Nephron (organoid): ENCODE data around the gene ENO2.

Experiments
- H3K27ac Mint-ChIP-seq, 3 experiments: 2 replicates each; pipeline ENCODE4 v1.8.0; 2020; ENCODE audit warnings: mixed read lengths in 3 of 3, mild to moderate bottlenecking in 2 of 3, moderate library complexity in 1 of 3
- H3K27me3 Mint-ChIP-seq: 2 replicates; pipeline ENCODE4 v1.8.0; 2021; ENCODE audit warnings: low read depth, mild to moderate bottlenecking, moderate library complexity, mixed read lengths
- H3K36me3 Mint-ChIP-seq: 2 replicates; pipeline ENCODE4 v1.8.0; 2020; ENCODE audit warnings: low read depth, mixed read lengths
- H3K4me1 Mint-ChIP-seq: 2 replicates; pipeline ENCODE4 v1.8.0; 2020; ENCODE audit warnings: mixed read lengths
- H3K4me3 Mint-ChIP-seq, 3 experiments: 2 replicates each; pipeline ENCODE4 v1.8.0; 2020; ENCODE audit warnings: mild to moderate bottlenecking in 3 of 3, mixed read lengths in 3 of 3, moderate library complexity in 2 of 3
- H3K9me3 Mint-ChIP-seq: 2 replicates; pipeline ENCODE4 v1.8.0; 2020; ENCODE audit warnings: mixed read lengths
- CTCF ChIP-seq, 3 experiments: fragments of 200-600 bp; sonication (generic); IDR thresholded peaks; one replicate each; pipeline ENCODE4 v1.5.0; 2021; ENCODE audit warnings: antibody characterized with exemption in 3 of 3; ENCODE audit not compliant: unreplicated experiment in 3 of 3

The ENO2 gene

DNA sequence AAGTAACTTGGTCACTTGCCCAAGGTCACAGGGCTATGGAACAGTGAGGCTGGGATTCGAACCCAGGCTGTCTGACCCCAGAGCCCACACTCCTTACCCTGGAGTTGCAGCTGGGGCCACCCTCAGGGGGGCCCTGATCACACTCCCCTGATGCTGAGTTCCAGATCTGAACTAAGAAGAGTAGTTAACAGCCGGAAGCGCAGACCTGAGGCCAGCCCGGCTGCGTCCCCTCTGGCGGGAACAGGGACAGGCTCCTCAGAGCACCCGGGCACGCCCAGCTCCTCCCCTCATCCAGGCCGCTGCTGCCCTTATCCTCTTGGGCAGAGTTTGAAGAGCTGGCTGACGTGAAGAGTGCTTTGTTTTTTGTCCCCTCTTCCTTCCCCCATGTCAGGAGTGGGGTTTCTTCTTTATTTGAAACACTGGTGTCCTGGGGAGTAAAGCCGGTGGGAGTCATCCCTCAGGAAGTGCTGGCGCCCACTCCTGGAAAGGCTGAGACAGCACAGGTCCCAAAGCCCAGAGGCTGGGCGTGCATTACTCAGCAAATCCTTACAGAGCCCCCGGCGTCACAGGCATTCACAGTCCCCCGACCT is 47.4 kb downstream of the ENO2 start:
- Mint-ChIP-seq H3K27ac (peak overlapping the region; percentile 90 to 97 (median 93)), H3K9me3 (no peaks in the 10 kb centered on the region), H3K27me3 (no peaks in the 10 kb centered on the region), H3K4me1 (peaks cover 31% of the 10 kb centered on the region), H3K36me3 (peaks cover 14% of the 10 kb centered on the region), H3K4me3 (peak overlapping the region; percentile 55 to 77 (median 70))
- TF ChIP-seq CTCF (IDR thresholded peaks at IDR 0.05; ENCODE audit: unreplicated experiment in 3 of 3) = peak; percentile 47 to 66 (median 59)

DNA sequence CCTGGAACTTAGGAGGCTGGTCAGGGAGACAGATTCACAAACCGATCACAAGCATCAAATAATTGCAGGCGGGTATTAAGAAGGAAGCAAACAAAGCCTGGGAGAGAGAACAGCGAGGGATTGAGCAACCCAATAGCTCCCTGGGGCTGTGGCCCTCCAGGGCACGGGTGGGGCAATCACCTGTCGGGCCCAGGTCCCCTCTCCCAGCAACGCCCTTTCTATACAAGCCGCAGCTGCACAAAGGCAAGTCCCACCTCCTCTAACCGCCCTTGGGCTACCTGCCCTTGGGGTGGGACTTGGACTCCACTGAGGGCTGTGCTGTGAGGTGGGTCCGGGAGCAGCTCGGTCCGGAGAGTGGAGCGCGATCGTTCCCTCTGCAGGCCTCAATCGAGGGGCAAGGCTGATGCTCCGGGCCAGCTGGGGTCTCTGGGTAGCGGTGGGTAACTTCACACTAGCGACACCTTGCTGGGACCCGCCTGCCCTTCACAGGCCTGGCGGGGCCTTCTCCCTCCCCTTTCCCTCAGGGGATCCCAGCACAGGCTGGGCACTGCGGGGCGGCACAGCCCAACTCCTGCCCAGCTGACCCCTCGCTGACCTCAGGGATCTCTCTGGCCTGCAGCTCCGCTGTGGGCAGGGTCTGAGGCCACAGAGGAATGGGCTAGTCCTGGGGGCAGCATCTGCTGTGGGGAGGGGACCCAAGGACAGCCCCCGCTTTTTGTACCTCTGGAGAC is 48.1 kb downstream of the ENO2 start:
- TF ChIP-seq CTCF (IDR thresholded peaks at IDR 0.05; ENCODE audit: unreplicated experiment in 3 of 3) = no peak
- Mint-ChIP-seq H3K36me3 (peaks cover 14% of the 10 kb centered on the region), H3K9me3 (no peaks in the 10 kb centered on the region), H3K27me3 (no peaks in the 10 kb centered on the region), H3K4me1 (peaks cover 31% of the 10 kb centered on the region), H3K4me3 (peak overlapping the region; percentile 55 to 77 (median 70)), H3K27ac (peak overlapping the region; percentile 90 to 97 (median 93))

DNA sequence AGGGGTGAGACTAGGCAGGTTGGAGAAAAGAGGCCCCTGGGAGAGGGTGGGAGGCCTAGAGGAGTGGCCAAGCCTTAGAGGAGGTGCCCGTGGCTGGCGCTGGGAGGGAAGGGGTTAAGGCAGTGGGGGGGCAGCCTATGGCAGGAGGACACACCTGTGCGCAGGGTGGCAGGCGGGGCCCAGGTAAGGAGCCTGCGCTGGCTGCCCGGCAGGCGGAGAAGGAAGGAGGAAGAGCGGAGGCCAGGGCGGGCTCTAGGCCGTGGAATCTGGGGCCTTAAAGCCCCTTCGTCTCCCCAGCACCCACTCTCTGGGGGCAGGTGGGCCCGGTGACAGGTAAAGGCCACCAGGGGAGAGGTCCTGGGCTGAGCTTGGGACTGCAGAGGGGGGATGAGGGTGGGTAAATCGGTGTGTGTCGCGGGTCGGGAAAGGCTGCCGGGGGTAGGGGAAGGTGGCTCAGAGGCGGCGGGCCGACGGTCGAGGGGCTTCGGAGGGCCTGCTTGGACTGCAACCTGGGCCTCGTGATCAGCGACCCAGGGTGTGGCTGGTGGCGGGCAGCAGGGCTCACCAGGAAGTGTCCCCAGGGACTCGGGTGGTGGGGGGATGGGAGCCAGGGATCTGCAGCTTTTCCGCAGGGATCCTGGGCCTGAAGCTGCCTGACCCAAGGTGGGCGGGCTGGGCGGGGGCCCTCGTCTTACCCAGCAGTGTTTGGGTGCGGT is 48.8 kb downstream of the ENO2 start:
- H3K9me3 Mint-ChIP-seq = no peaks in the 10 kb centered on the region
- peak overlapping the region in 2 of 3 experiments; percentile 45 to 97 for H3K27ac Mint-ChIP-seq
- no peaks in the 10 kb centered on the region for H3K27me3 Mint-ChIP-seq
- peak overlapping the region; percentile 41 to 68 (median 53) for H3K4me3 Mint-ChIP-seq
- no peak for TF ChIP-seq CTCF (IDR thresholded peaks at IDR 0.05; ENCODE audit: unreplicated experiment in 3 of 3)
- peaks cover 18% of the 10 kb centered on the region for H3K36me3 Mint-ChIP-seq
- H3K4me1 Mint-ChIP-seq = peaks cover 31% of the 10 kb centered on the region

DNA sequence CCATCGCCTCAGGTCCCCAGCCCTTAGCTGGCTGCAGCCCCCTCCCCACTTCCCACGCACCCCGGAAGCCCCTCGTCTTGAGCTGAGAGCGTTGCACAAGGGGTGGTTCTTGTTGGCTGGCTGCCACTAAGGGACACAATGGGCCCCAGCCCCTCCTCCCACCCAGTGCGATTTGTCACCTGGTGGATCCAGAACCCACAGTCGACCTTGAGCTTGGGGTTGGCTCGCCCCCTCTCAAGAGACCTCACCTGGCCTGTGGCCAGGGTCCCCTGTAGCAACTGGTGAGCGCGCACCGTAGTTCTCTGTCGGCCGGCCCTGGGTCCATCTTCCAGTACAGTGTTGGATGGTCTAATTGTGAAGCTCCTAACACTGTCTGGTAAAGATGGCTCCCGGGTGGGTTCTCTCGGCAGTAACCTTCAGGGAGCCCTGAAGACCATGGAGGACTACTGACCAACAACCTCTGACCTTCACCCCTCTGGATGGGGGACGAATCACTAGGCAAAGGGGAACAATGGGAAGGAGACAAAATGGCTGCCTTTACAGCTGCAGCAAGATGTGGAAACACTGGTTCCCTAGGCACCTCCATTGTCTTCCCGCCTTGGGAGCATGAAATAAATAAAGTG is 49.5 kb downstream of the ENO2 start:
- TF ChIP-seq CTCF (IDR thresholded peaks at IDR 0.05; ENCODE audit: unreplicated experiment in 3 of 3) = no peak
- Mint-ChIP-seq H3K9me3 (no peaks in the 10 kb centered on the region), H3K4me1 (peaks cover 37% of the 10 kb centered on the region), H3K27me3 (no peaks in the 10 kb centered on the region), H3K27ac (peak overlapping the region; percentile 15 to 68 (median 37)), H3K36me3 (peaks cover 26% of the 10 kb centered on the region), H3K4me3 (no peak overlapping the region)

DNA sequence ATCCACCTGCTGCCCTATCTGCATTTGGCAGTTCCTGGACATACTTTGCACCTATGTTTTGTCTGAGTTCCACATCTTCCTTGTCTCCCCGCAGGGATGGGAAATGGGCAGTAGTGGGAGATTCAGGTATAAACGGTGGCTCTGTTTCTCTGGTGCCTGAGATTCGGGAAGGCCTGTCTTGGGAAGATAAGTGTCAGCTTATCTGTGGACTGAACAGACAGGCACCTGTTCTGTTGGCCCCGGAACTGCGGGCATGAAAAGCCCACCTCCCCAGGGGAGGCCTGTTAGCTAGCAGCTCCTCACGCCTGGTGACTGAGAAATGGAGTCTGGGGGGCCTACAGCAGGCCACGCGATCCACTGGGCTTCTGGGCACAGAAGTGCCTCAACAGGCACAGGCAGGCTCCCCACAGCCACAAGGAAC is 50.2 kb downstream of the ENO2 start:
- peaks cover 38% of the 10 kb centered on the region for H3K4me1 Mint-ChIP-seq
- no peak for TF ChIP-seq CTCF (IDR thresholded peaks at IDR 0.05; ENCODE audit: unreplicated experiment in 3 of 3)
- peaks cover 30% of the 10 kb centered on the region for H3K36me3 Mint-ChIP-seq
- H3K4me3 Mint-ChIP-seq = peak overlapping the region in 1 of 3 experiments; percentile 65
- no peaks in the 10 kb centered on the region for H3K27me3 Mint-ChIP-seq
- H3K27ac Mint-ChIP-seq = peak overlapping the region; percentile 58 to 82 (median 68)
- H3K9me3 Mint-ChIP-seq = no peaks in the 10 kb centered on the region
